Measurements from ENCODE around the gene SF3A2. TPM values are rescaled to one million over a fixed set of nuclear protein-coding genes. Genes with fewer than 3 reads are reported as not detected.
A peak's percentile ranks its signal among the peaks of the same experiment; 100 is the strongest.
"Not testable (repeated sequence)": the region's sequence is repeated elsewhere in the genome, so short reads cannot be mapped to it uniquely, and the experiment has no call there.

Gene SF3A2
- total RNA-seq, 2 donors from 2014 or later: 99.5 to 119 TPM

GRCh38 chr19:2273356-2274184 lies 36.9 kb downstream of the SF3A2 start:
- peaks cover 18% of the 10 kb centered on the region for H3K4me1 Mint-ChIP-seq
- ATAC-seq (replicated peaks): peak; percentile 51
- no peaks in the 10 kb centered on the region for H3K27me3 Mint-ChIP-seq
- peak overlapping the region; percentile 91 for H3K4me3 Mint-ChIP-seq
- H3K36me3 Mint-ChIP-seq (ENCODE audit: low read depth): peaks cover 61% of the 10 kb centered on the region
- H3K9me3 Mint-ChIP-seq: no peaks in the 10 kb centered on the region
- peak overlapping the region; percentile 75 for H3K27ac Mint-ChIP-seq

- peak overlapping the region; percentile 75 for H3K27ac Mint-ChIP-seq
- H3K9me3 Mint-ChIP-seq: no peaks in the 10 kb centered on the region
- peaks cover 58% of the 10 kb centered on the region for H3K36me3 Mint-ChIP-seq (ENCODE audit: low read depth)
- no peaks in the 10 kb centered on the region for H3K27me3 Mint-ChIP-seq
- H3K4me1 Mint-ChIP-seq: peaks cover 18% of the 10 kb centered on the region
- peak overlapping the region; percentile 91 for H3K4me3 Mint-ChIP-seq
- ATAC-seq (replicated peaks): no peak
These were observed 37.6 kb downstream of the SF3A2 start for GRCh38 chr19:2274185-2274711.

DNA sequence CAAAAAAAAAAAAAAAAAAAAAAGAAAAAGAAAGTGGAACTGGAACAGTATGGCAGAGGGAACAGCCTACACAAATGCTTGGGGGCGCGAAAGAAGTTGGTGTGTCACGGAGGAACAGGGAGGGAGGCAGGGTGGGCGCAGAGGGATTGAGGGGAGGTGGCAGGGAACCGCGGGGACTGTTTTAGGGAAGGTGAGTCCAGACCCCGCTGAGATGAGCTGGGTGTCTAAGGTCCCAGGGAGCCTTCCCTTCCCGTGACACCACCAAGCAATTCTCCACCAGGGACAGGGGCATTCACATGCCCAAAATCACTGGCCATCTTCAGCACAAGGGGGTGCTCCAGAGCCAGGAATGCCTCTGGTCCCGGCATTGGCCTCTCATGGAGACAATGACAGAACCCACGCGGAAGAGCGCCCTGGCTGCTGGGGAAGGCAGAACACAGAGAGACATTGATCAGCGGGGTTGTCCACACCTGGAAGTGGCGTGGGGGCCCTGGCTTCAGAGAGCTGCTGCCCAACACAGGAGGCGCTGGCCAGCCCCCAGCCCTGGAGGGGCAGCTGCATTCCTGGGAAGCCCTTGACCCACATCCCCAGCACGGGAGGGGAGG lies 38.4 kb downstream of the SF3A2 start:
- ATAC-seq (replicated peaks): no peak
- Mint-ChIP-seq H3K36me3 (ENCODE audit: low read depth) (peaks cover 50% of the 10 kb centered on the region), H3K27ac (peak overlapping the region; percentile 22), H3K4me1 (peaks cover 18% of the 10 kb centered on the region), H3K9me3 (no peaks in the 10 kb centered on the region), H3K4me3 (no peak overlapping the region), H3K27me3 (no peaks in the 10 kb centered on the region)

DNA sequence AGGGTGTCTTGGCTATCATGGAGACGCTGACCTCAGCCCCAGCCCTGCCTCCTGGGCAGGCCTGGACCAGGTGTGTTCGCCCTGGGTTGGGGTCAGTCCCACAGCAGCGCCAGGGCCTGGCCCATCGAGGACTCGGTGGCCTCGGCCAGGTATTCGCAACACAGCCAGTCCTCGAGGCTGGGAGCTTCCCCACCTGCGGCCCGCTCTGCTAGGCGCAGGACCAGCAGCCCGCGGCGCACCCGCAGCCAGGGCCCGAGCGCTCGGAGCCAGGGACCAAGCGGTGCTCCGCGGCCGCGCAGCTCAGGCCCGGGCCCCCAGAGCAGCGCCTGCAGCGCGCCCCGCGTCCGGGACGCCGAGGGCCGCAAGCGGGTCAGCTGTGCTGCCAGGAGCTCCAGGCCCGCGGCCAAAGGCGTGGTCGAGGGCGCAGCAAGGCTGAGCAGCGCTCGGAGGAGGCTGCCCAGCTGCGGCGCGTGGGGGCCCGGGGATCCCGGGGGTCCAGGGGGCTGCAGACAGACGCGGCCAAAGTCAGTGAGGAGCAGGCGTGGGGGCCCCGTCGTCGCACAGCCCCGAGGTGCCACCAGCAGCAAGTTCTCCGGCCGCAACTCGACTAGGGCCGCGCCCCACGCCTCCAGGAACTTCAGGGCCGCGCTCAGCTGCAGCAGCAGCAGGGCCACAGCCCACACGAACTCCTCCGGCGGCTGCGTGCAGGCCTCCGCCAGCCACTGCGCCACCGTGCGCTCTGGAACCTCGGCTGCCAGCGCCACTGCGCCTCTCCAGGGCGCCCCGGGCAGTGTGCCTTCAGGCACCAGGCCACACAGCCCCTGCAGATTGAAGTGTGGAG lies 39.2 kb downstream of the SF3A2 start:
- Mint-ChIP-seq H3K27me3 (no peaks in the 10 kb centered on the region), H3K4me1 (peaks cover 18% of the 10 kb centered on the region), H3K27ac (no peak overlapping the region), H3K9me3 (no peaks in the 10 kb centered on the region), H3K36me3 (ENCODE audit: low read depth) (peaks cover 43% of the 10 kb centered on the region), H3K4me3 (no peak overlapping the region)
- ATAC-seq (replicated peaks): no peak

- Mint-ChIP-seq H3K4me3 (no peak overlapping the region), H3K9me3 (no peaks in the 10 kb centered on the region)
These were observed 39.9 kb downstream of the SF3A2 start for GRCh38 chr19:2276429-2276986.

GRCh38 chr19:2277138-2277537 lies 40.5 kb downstream of the SF3A2 start:
- H3K27ac Mint-ChIP-seq: no peak overlapping the region
- peaks cover 30% of the 10 kb centered on the region for H3K36me3 Mint-ChIP-seq (ENCODE audit: low read depth)

More at GRCh38 chr19:2276429-2276986, 39.9 kb downstream of the SF3A2 start:
- H3K27me3 Mint-ChIP-seq: no peaks in the 10 kb centered on the region
- H3K36me3 Mint-ChIP-seq (ENCODE audit: low read depth): peaks cover 36% of the 10 kb centered on the region
- no peak overlapping the region for H3K27ac Mint-ChIP-seq
- peaks cover 17% of the 10 kb centered on the region for H3K4me1 Mint-ChIP-seq
- ATAC-seq (replicated peaks): no peak

DNA sequence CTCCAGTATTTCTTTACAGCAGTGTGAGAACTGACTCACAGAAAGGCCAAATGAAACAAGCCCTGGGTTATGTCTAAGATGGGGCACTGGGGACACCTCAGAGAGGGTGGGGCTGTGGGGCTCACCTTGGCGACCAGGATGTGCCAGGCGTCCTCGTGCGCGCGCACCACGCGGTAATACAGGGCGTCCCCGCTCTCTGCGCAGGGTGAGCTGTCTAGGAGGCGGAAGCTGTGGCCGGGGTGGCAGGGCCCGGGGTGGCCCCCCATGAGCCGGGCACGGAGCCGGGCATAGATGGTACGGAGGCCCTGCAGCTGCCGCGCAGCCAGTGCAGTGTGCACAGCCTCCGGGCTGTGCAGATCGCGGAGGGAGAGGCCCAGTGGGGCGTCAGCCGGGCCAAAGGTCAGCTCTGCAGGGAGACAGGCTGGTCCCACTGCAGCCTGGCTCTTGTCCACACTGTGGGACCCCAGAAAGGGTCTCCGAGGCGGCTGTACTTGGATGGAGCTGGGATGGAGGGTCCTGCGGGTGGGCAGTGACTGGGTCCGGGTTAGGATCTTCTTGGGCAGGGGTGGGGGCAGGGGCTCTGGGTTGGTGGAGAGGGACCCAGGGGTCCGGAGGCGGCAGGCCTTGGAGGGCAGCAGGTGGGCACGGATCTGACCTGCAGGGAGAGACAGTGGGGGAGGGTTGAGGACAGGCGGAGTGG lies 42.0 kb downstream of the SF3A2 start:
- peaks cover 8% of the 10 kb centered on the region for H3K4me1 Mint-ChIP-seq
- no peak overlapping the region for H3K27ac Mint-ChIP-seq
- H3K9me3 Mint-ChIP-seq: no peaks in the 10 kb centered on the region

More at GRCh38 chr19:2277138-2277537, 40.5 kb downstream of the SF3A2 start:
- ATAC-seq (replicated peaks): no peak
- Mint-ChIP-seq H3K4me3 (no peak overlapping the region), H3K27me3 (no peaks in the 10 kb centered on the region), H3K4me1 (peaks cover 13% of the 10 kb centered on the region), H3K9me3 (no peaks in the 10 kb centered on the region)

GRCh38 chr19:2280633-2281264 lies 44.1 kb downstream of the SF3A2 start:
- H3K4me3 Mint-ChIP-seq: no peak overlapping the region
- H3K27me3 Mint-ChIP-seq: no peaks in the 10 kb centered on the region
- no peaks in the 10 kb centered on the region for H3K9me3 Mint-ChIP-seq
- no peaks in the 10 kb centered on the region for H3K4me1 Mint-ChIP-seq
- H3K36me3 Mint-ChIP-seq (ENCODE audit: low read depth): no peaks in the 10 kb centered on the region
- ATAC-seq (replicated peaks): no peak
- no peak overlapping the region for H3K27ac Mint-ChIP-seq

More for the DNA sequence above, 42.0 kb downstream of the SF3A2 start:
- ATAC-seq (replicated peaks): no peak
- Mint-ChIP-seq H3K36me3 (ENCODE audit: low read depth) (peaks cover 15% of the 10 kb centered on the region), H3K27me3 (no peaks in the 10 kb centered on the region), H3K4me3 (no peak overlapping the region)

DNA sequence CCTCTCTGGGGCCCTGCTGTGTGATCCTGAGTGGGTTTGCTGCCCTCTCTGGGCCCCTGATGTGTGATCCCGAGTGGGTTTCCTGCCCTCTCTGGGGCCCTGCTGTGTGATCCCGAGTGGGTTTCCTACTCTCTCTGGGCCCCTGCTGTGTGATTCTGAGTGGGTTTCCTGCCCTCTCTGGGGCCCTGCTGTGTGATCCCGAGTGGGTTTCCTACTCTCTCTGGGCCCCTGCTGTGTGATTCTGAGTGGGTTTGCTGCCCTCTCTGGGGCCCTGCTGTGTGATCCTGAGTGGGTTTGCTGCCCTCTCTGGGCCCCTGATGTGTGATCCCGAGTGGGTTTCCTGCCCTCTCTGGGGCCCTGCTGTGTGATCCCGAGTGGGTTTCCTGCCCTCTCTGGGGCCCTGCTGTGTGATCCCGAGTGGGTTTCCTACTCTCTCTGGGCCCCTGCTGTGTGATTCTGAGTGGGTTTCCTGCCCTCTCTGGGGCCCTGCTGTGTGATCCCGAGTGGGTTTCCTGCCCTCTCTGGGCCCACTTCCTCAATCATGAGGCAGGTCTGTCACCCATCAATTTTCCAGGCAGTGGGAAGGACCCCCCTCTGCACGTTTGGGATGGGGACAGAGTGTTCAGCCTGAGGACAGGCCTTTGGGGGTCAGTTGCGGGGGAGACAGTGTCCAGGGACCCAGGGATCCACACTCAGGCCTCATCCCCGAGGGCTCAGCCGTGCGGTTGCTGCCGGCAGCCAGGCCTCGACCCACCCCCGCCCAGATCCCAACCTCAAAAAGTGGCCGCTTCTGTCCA lies 44.8 kb downstream of the SF3A2 start:
- ATAC-seq (replicated peaks); H3K36me3 Mint-ChIP-seq (ENCODE audit: low read depth); H3K27ac Mint-ChIP-seq; H3K9me3 Mint-ChIP-seq; H3K27me3 Mint-ChIP-seq; H3K4me1 Mint-ChIP-seq: not testable (repeated sequence)
- peak overlapping the region; percentile 50 for H3K4me3 Mint-ChIP-seq

- no peaks in the 10 kb centered on the region for H3K27me3 Mint-ChIP-seq
- ATAC-seq (replicated peaks): peak; percentile 64
- peak within 1 kb of the TSS; percentile 50 for H3K4me3 Mint-ChIP-seq
- H3K36me3 Mint-ChIP-seq (ENCODE audit: low read depth): no peaks in the 10 kb centered on the region
- no peaks in the 10 kb centered on the region for H3K9me3 Mint-ChIP-seq
- H3K4me1 Mint-ChIP-seq: no peaks in the 10 kb centered on the region
- H3K27ac Mint-ChIP-seq: peak within 1 kb of the TSS; percentile 50
These were observed 45.6 kb downstream of the SF3A2 start, which contains the start of gene PEAK3 for GRCh38 chr19:2282062-2282861. PEAK3 (minus strand) TSS chr19:2282175; CDS start chr19:2280931, 1,244 bp downstream.

DNA sequence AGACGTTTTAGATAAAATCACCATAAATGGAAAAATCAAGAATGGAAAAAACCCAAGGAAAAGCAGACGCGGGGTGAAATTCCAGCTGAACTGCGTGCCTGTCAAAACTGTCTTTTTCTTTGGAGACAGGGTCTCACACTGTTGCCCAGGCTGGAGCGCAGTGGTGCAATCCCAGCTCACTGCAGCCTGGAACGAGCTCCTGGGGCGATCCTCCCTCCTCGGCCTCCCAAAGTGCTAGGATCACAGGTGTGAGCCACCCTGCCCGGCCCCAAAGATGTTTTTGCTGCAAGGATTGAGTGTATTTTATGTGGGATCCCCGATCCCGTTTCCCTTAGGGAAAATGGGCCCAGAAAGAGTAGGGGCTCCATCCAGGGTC lies 46.2 kb downstream of the SF3A2 start:
- no peak for ATAC-seq (replicated peaks)
- Mint-ChIP-seq H3K4me3 (peak overlapping the region; percentile 50), H3K27ac (peak overlapping the region; percentile 50), H3K9me3 (no peaks in the 10 kb centered on the region), H3K27me3 (no peaks in the 10 kb centered on the region), H3K36me3 (ENCODE audit: low read depth) (no peaks in the 10 kb centered on the region), H3K4me1 (no peaks in the 10 kb centered on the region)

Measured in activated T-helper 17 cell treated with anti-CD3 and anti-CD28 coated beads, Interleukin-2, amount 50 U/mL, for 72 hours (primary cell).